Loucy (cell line): Measurements from ENCODE around the gene LAMC1.

ENCODE experiments used
- H2AFZ ChIP-seq: fragments of 200-600 bp; sonication (generic); 2 replicates; pipeline ENCODE4 v1.6.0; 2016; ENCODE audit warnings: antibody characterized with exemption, mild to moderate bottlenecking, low read length, moderate library complexity
- H3F3A ChIP-seq: fragments of 200-600 bp; 2 replicates; pipeline ENCODE4 v1.6.0; 2016; ENCODE audit warnings: antibody characterized with exemption, low read depth, mild to moderate bottlenecking
- H3K27me3 ChIP-seq: fragments of 200-600 bp; sonication (generic); 2 replicates; pipeline ENCODE4 v1.6.1; 2014; ENCODE audit warnings: low read length, mild to moderate bottlenecking; ENCODE audit not compliant: insufficient read depth, poor library complexity, severe bottlenecking
- H3K36me3 ChIP-seq: fragments of 200-600 bp; sonication (generic); 2 replicates; pipeline ENCODE4 v1.6.1; 2016; ENCODE audit warnings: low read length; ENCODE audit not compliant: insufficient read depth
- H3K4me1 ChIP-seq: fragments of 200-600 bp; sonication (generic); 2 replicates; pipeline ENCODE4 v1.5.1; 2014; ENCODE audit warnings: low read length, mild to moderate bottlenecking; ENCODE audit not compliant: insufficient read depth, poor library complexity, severe bottlenecking
- H3K4me2 ChIP-seq: fragments of 200-600 bp; sonication (generic); 2 replicates; pipeline ENCODE4 v1.6.0; 2014; ENCODE audit warnings: antibody characterized with exemption, low read length, low read depth, mild to moderate bottlenecking; ENCODE audit not compliant: poor library complexity, severe bottlenecking
- H3K4me3 ChIP-seq: fragments of 200-600 bp; sonication (generic); 2 replicates; pipeline ENCODE4 v1.5.1; 2014; ENCODE audit warnings: low read length, mild to moderate bottlenecking, mixed read lengths; ENCODE audit not compliant: poor library complexity, severe bottlenecking
- H3K79me2 ChIP-seq: fragments of 200-600 bp; sonication (generic); 2 replicates; pipeline ENCODE4 v1.6.1; 2014; ENCODE audit warnings: low read length; ENCODE audit not compliant: insufficient read depth
- H3K9ac ChIP-seq: fragments of 200-600 bp; sonication (generic); 2 replicates; pipeline ENCODE4 v1.6.0; 2014; ENCODE audit warnings: mild to moderate bottlenecking, low read depth, low read length, moderate library complexity; ENCODE audit not compliant: poor library complexity, severe bottlenecking
- H3K9me2 ChIP-seq: fragments of 200-600 bp; sonication (generic); replicated peaks from 2 replicates; pipeline ENCODE4 v1.6.1; 2016; ENCODE audit warnings: low read depth, low read length, mixed read lengths
- H3K9me3 ChIP-seq: fragments of 200-600 bp; sonication (generic); 2 replicates; pipeline ENCODE4 v1.6.1; 2014; ENCODE audit warnings: mild to moderate bottlenecking, antibody characterized with exemption, low read length, low read depth; ENCODE audit not compliant: insufficient read depth
- H4K20me1 ChIP-seq: fragments of 200-600 bp; sonication (generic); 2 replicates; pipeline ENCODE4 v1.6.0; 2014; ENCODE audit warnings: antibody characterized with exemption, low read length, mild to moderate bottlenecking; ENCODE audit not compliant: insufficient read depth, poor library complexity, severe bottlenecking
- EZH2phosphoT487 ChIP-seq: fragments of 200-600 bp; IDR thresholded peaks from 2 replicates; pipeline ENCODE4 v1.6.1; 2018; ENCODE audit warnings: antibody characterized with exemption, mild to moderate bottlenecking, moderate library complexity, borderline replicate concordance
- TF ChIP-seq, protein P1 (sequence below): fragments of 200-600 bp; sonication (generic); conservative IDR thresholded peaks from 2 replicates; pipeline ENCODE4 v1.5.1; 2014; ENCODE audit warnings: mild to moderate bottlenecking, antibody characterized with exemption, low read length

Gene LAMC1

DNA sequence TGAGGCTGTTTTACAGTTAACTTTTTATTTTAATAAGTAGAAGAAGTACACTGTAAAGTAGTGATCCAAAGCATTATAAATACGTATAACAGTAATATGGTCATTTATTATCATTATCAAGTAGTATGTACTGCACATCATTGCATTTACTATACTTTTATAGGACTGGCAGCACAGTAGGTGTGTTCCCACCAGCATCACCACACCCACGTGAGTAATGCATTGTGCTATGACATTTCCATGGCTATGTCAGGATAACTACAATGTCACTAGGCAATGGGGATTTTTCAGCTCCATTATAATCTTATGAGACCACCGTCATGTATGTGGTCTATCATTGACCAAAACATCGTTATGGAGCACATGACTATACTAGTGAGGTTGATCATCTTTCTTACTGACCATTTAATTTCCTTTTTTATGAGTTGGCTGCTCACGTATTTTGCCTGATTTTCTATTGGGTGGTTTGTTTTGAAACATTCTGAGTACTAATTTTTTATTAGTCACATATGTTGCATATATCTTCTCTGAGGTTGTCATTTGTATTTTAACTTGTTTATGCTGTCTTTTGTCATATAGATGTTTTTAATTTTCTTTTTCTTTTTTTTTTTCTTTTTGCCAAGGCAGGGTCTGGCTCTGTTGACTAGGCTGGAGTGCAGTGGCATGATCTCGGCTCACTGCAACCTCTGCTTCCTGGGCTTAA is 44.9 kb upstream of the LAMC1 start:
- no peak overlapping the region for H3K4me2 ChIP-seq
- H4K20me1 ChIP-seq: no peaks in the 10 kb centered on the region
- no peaks in the 10 kb centered on the region for H3K9me3 ChIP-seq
- no peaks in the 10 kb centered on the region for H3K9me2 ChIP-seq
- H3K4me1 ChIP-seq: no peaks in the 10 kb centered on the region
- H3K27me3 ChIP-seq: no peaks in the 10 kb centered on the region
- no peak overlapping the region for H3K9ac ChIP-seq
- H3K79me2 ChIP-seq: no peaks in the 10 kb centered on the region
- H3F3A ChIP-seq: no peaks in the 10 kb centered on the region
- no peaks in the 10 kb centered on the region for H3K36me3 ChIP-seq
- H3K4me3 ChIP-seq: no peak overlapping the region
- no peak for TF ChIP-seq EZH2phosphoT487
- TF ChIP-seq, protein P1, sequence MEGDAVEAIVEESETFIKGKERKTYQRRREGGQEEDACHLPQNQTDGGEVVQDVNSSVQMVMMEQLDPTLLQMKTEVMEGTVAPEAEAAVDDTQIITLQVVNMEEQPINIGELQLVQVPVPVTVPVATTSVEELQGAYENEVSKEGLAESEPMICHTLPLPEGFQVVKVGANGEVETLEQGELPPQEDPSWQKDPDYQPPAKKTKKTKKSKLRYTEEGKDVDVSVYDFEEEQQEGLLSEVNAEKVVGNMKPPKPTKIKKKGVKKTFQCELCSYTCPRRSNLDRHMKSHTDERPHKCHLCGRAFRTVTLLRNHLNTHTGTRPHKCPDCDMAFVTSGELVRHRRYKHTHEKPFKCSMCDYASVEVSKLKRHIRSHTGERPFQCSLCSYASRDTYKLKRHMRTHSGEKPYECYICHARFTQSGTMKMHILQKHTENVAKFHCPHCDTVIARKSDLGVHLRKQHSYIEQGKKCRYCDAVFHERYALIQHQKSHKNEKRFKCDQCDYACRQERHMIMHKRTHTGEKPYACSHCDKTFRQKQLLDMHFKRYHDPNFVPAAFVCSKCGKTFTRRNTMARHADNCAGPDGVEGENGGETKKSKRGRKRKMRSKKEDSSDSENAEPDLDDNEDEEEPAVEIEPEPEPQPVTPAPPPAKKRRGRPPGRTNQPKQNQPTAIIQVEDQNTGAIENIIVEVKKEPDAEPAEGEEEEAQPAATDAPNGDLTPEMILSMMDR: no peak
- H2AFZ ChIP-seq: no peak overlapping the region

DNA sequence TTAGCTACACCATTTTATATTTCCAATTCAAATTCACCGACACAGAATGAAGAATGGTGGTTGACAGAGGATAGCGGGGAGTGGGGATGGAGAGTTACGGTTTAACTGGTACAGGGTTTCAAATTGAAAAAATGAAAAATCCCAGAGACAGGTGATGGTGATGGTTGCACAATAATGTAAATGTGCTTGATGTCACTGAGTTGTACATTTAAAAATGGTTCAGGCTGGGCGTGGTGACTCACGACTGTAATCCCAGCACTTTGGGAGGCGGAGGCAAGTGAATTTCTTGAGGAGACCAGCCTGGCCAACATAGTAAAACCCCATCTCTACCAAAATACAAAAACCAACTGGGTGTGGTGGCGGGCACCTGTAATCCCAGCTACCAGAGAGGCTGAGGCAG is 39.1 kb upstream of the LAMC1 start:
- Histone ChIP-seq H3K4me1 (no peaks in the 10 kb centered on the region), H3K36me3 (no peaks in the 10 kb centered on the region), H3F3A (no peaks in the 10 kb centered on the region), H4K20me1 (no peaks in the 10 kb centered on the region), H3K9me2 (no peaks in the 10 kb centered on the region), H3K9ac (no peak overlapping the region), H2AFZ (no peak overlapping the region), H3K27me3 (no peaks in the 10 kb centered on the region), H3K4me2 (no peak overlapping the region), H3K79me2 (no peaks in the 10 kb centered on the region), H3K9me3 (no peaks in the 10 kb centered on the region), H3K4me3 (no peak overlapping the region)
- TF ChIP-seq, protein P1: no peak
- no peak for TF ChIP-seq EZH2phosphoT487

DNA sequence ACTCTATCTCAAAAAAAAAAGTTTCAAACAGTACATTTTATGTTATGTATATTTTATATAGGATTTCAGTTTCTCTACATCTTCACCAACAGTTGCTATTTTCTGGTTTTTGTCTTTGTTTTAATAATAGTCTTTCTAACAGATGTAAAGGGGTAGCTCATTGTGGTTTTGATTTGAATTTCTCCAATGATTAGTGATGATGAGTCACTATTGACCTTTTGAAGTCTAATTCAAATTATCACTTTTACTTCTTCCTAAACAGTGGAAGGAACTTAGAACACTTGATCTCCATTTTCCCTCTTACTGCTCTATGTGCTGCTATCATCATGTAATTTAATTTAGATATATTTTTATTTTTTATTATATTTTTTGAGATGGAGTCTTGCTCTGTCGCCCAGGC is 38.6 kb upstream of the LAMC1 start:
- no peaks in the 10 kb centered on the region for H3K4me1 ChIP-seq
- no peaks in the 10 kb centered on the region for H3F3A ChIP-seq
- H2AFZ ChIP-seq: no peak overlapping the region
- H3K4me2 ChIP-seq: no peak overlapping the region
- no peaks in the 10 kb centered on the region for H3K9me2 ChIP-seq
- no peaks in the 10 kb centered on the region for H3K27me3 ChIP-seq
- H3K9me3 ChIP-seq: no peaks in the 10 kb centered on the region
- no peak overlapping the region for H3K9ac ChIP-seq
- H4K20me1 ChIP-seq: no peaks in the 10 kb centered on the region
- no peak overlapping the region for H3K4me3 ChIP-seq
- TF ChIP-seq, protein P1: no peak
- TF ChIP-seq EZH2phosphoT487: no peak
- no peaks in the 10 kb centered on the region for H3K79me2 ChIP-seq
- no peaks in the 10 kb centered on the region for H3K36me3 ChIP-seq
